HepG2 (cell line): ENCODE measurements around the gene SLC25A38. TPM values are rescaled to one million over a fixed set of nuclear protein-coding genes. Genes with fewer than 3 reads are reported as not detected.
A peak's percentile ranks its signal among the peaks of the same experiment; 100 is the strongest.

Experiments used
- ARHGAP35 ChIP-seq: sonication (generic); formaldehyde crosslinking; IDR thresholded peaks from 2 replicates; pipeline ENCODE4 v1.9.0; 2022; ENCODE audit warnings: mild to moderate bottlenecking, inconsistent platforms, moderate library complexity, missing genetic modification reagents, borderline replicate concordance
- BCL6 ChIP-seq: IDR thresholded peaks from 2 replicates; pipeline ENCODE4 v1.6.1; 2016; ENCODE audit warnings: missing genetic modification reagents, missing compliant biosample characterization
- ELF1 ChIP-seq: sonication (generic); formaldehyde crosslinking; IDR thresholded peaks from 2 replicates; pipeline ENCODE4 v1.4.0; 2020; ENCODE audit warnings: missing genetic modification reagents
- KAT7 ChIP-seq: IDR thresholded peaks from 2 replicates; pipeline ENCODE4 v1.6.1; 2018; ENCODE audit warnings: borderline replicate concordance, missing compliant biosample characterization
- NR2F1 ChIP-seq, 2 experiments: fragments of 450-650 bp in 1 of 2; formaldehyde crosslinking in 1 of 2; IDR thresholded peaks; 2 replicates each; pipeline versions ENCODE4 v1.5.0 to v1.6.1; 2016 to 2020; ENCODE audit warnings: mild to moderate bottlenecking in 1 of 2, missing compliant biosample characterization in 1 of 2, missing genetic modification reagents in 1 of 2, moderate library complexity in 1 of 2
- PTBP1 ChIP-seq: fragments of 200-400 bp; formaldehyde crosslinking; IDR thresholded peaks from 2 replicates; pipeline ENCODE4 v1.6.1; 2018; ENCODE audit warnings: low read length, low read depth; ENCODE audit not compliant: poor library complexity, severe bottlenecking
- RXRB ChIP-seq: IDR thresholded peaks from 2 replicates; pipeline ENCODE4 v1.6.1; 2016; ENCODE audit warnings: borderline replicate concordance, missing genetic modification reagents, missing compliant biosample characterization
- SMARCE1 ChIP-seq: fragments of 450-650 bp; IDR thresholded peaks from 2 replicates; pipeline ENCODE4 v1.6.1; 2017; ENCODE audit warnings: borderline replicate concordance
- SMYD3 ChIP-seq: sonication (generic); formaldehyde crosslinking; IDR thresholded peaks from 2 replicates; pipeline ENCODE4 v1.8.1; 2023; ENCODE audit warnings: mild to moderate bottlenecking, missing genetic modification reagents
- TARDBP ChIP-seq: sonication (generic); formaldehyde crosslinking; IDR thresholded peaks from 2 replicates; pipeline ENCODE4 v1.8.0; 2022; ENCODE audit warnings: mild to moderate bottlenecking, missing genetic modification reagents
- TCF7 ChIP-seq: sonication (generic); IDR thresholded peaks from 2 replicates; pipeline ENCODE4 v1.6.1; 2016; ENCODE audit warnings: antibody characterized with exemption, low read depth
- ZNF264 ChIP-seq: sonication (generic); formaldehyde crosslinking; IDR thresholded peaks from 2 replicates; pipeline ENCODE4 v1.4.0; 2020; ENCODE audit warnings: missing genetic modification reagents
- ZNF546 ChIP-seq: sonication (generic); formaldehyde crosslinking; conservative IDR thresholded peaks from 2 replicates; pipeline ENCODE4 v1.8.1; 2023; ENCODE audit warnings: mild to moderate bottlenecking, missing genetic modification reagents
- ZNF569 ChIP-seq: sonication (generic); formaldehyde crosslinking; IDR thresholded peaks from 2 replicates; pipeline ENCODE4 v1.5.0; 2020; ENCODE audit warnings: mild to moderate bottlenecking, missing genetic modification reagents, moderate library complexity, borderline replicate concordance
- ZNF605 ChIP-seq: sonication (generic); formaldehyde crosslinking; IDR thresholded peaks from 2 replicates; pipeline ENCODE4 v1.8.0; 2022; ENCODE audit warnings: mild to moderate bottlenecking, missing genetic modification reagents
- ZSCAN22 ChIP-seq: sonication (generic); formaldehyde crosslinking; IDR thresholded peaks from 2 replicates; pipeline ENCODE4 v1.4.0; 2020; ENCODE audit warnings: mild to moderate bottlenecking, missing genetic modification reagents
- polyA plus RNA-seq, 8 experiments: library from polyadenylated mRNA; depleted of rRNA in 3 of 8; stranded (reverse) in 7 of 8; unstranded in 1 of 8; fragments of >200 nt; fragmentation: Illumina TruSeq in 4 of 8; extraction: Trizol in 4 of 8; gene quantifications; 2 replicates each; pipeline versions ENCODE4 v1.2.1 to v1.2.3, GENCODE V29; 2011 to 2016; ENCODE audit warnings: low read depth in 4 of 8, missing spikeins in 1 of 8, mixed read lengths in 1 of 8; ENCODE audit not compliant: insufficient read depth in 1 of 8
- total RNA-seq, 5 experiments: library from RNA; depleted of rRNA; stranded (reverse); fragments of >200 nt; fragmentation: Illumina TruSeq; extraction: Trizol; gene quantifications; 2 replicates each; pipeline ENCODE4 v1.2.3, GENCODE V29; 2016; ENCODE audit warnings: low read depth in 1 of 5
- TF ChIP-seq, protein P1 (sequence below): sonication (generic); formaldehyde crosslinking; IDR thresholded peaks from 2 replicates; pipeline ENCODE4 v1.4.0; 2020; ENCODE audit warnings: missing genetic modification reagents
- TF ChIP-seq, protein P2 (sequence below): IDR thresholded peaks from 2 replicates; pipeline ENCODE4 v1.6.1; 2016; ENCODE audit warnings: low read depth, missing genetic modification reagents, missing compliant biosample characterization
- TF ChIP-seq, protein P3 (sequence below): sonication (generic); formaldehyde crosslinking; IDR thresholded peaks from 2 replicates; pipeline ENCODE4 v1.4.0; 2020; ENCODE audit warnings: mild to moderate bottlenecking, missing genetic modification reagents
- TF ChIP-seq, protein P4 (sequence below): sonication (generic); formaldehyde crosslinking; IDR thresholded peaks from 2 replicates; pipeline ENCODE4 v1.4.0; 2020; ENCODE audit warnings: missing genetic modification reagents, borderline replicate concordance

SLC25A38 gene
- total and polyA plus RNA-seq, 2 of the 13 experiments (the other 11 are each of a cell fraction or from before 2014, with no cell fraction given) = 32.5 to 35.4 TPM

DNA sequence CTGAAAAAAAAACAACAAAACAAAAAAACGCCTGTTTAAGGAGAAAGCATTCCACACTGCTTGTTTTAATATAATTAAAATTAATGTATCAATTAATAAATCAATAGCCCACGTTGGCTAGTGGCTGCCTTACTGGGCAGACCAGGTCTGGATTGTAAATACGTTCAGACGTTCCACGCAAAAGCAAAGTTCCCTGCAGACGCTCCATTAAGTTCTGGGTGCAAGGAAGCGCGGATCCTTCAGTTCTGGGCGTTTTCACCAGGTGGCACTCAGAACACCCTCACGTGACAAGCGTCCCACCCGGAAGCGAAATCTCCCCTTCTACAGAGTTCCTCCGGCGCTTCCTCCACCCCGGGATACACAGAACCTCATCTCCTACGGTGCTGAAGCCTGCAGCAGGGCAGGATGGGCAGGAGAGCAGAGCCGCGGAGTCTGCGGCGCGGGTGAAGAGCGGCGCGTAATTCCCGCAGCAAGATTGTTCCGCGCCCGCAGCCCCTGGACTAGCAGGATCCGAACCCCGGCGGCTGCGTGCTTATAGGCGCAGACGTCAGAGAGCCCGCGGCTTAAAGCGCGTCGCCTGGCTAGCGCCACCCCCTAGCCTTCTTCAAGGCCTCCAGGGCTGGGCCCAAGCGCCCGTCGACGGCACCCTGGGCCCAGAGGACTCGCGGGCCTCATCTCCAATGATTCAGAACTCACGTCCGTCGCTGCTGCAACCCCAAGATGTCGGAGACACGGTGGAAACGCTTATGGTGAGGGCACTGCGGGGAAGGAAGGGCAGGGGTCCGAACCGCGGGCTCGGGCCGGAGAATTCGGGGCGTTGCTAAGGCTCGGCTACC lies at the start of gene SLC25A38 (continued):
- TF ChIP-seq SMYD3 (CRISPR knock-in tag) (no peak), TCF7 (no peak), BCL6 (CRISPR knock-in tag) (no peak), SMARCE1 (no peak), NR2F1 (CRISPR knock-in tag; IDR thresholded peaks at IDR 0.05) (no peak), PTBP1 (peak; percentile 71), RXRB (CRISPR knock-in tag) (no peak), KAT7 (CRISPR knock-in tag) (no peak; the same call in 1 of the 2 replicates), ZNF264 (no peak), TARDBP (CRISPR knock-in tag) (no peak), ZSCAN22 (CRISPR knock-in tag) (0 out of 2 replicates have a peak, but pooled peaks have one; percentile 71), ZNF605 (CRISPR knock-in tag) (peak; percentile 72), ARHGAP35 (CRISPR knock-in tag) (no peak), ZNF546 (CRISPR knock-in tag) (peak; percentile 52; the same call in 1 of the 2 replicates), ZNF569 (CRISPR knock-in tag) (no peak), ELF1 (CRISPR knock-in tag) (peak; percentile 92)
- TF ChIP-seq, protein P1, sequence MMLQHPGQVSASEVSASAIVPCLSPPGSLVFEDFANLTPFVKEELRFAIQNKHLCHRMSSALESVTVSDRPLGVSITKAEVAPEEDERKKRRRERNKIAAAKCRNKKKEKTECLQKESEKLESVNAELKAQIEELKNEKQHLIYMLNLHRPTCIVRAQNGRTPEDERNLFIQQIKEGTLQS (CRISPR knock-in tag) = no peak
- TF ChIP-seq, protein P2, sequence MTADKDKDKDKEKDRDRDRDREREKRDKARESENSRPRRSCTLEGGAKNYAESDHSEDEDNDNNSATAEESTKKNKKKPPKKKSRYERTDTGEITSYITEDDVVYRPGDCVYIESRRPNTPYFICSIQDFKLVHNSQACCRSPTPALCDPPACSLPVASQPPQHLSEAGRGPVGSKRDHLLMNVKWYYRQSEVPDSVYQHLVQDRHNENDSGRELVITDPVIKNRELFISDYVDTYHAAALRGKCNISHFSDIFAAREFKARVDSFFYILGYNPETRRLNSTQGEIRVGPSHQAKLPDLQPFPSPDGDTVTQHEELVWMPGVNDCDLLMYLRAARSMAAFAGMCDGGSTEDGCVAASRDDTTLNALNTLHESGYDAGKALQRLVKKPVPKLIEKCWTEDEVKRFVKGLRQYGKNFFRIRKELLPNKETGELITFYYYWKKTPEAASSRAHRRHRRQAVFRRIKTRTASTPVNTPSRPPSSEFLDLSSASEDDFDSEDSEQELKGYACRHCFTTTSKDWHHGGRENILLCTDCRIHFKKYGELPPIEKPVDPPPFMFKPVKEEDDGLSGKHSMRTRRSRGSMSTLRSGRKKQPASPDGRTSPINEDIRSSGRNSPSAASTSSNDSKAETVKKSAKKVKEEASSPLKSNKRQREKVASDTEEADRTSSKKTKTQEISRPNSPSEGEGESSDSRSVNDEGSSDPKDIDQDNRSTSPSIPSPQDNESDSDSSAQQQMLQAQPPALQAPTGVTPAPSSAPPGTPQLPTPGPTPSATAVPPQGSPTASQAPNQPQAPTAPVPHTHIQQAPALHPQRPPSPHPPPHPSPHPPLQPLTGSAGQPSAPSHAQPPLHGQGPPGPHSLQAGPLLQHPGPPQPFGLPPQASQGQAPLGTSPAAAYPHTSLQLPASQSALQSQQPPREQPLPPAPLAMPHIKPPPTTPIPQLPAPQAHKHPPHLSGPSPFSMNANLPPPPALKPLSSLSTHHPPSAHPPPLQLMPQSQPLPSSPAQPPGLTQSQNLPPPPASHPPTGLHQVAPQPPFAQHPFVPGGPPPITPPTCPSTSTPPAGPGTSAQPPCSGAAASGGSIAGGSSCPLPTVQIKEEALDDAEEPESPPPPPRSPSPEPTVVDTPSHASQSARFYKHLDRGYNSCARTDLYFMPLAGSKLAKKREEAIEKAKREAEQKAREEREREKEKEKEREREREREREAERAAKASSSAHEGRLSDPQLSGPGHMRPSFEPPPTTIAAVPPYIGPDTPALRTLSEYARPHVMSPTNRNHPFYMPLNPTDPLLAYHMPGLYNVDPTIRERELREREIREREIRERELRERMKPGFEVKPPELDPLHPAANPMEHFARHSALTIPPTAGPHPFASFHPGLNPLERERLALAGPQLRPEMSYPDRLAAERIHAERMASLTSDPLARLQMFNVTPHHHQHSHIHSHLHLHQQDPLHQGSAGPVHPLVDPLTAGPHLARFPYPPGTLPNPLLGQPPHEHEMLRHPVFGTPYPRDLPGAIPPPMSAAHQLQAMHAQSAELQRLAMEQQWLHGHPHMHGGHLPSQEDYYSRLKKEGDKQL (CRISPR knock-in tag) = no peak
- TF ChIP-seq, protein P3, sequence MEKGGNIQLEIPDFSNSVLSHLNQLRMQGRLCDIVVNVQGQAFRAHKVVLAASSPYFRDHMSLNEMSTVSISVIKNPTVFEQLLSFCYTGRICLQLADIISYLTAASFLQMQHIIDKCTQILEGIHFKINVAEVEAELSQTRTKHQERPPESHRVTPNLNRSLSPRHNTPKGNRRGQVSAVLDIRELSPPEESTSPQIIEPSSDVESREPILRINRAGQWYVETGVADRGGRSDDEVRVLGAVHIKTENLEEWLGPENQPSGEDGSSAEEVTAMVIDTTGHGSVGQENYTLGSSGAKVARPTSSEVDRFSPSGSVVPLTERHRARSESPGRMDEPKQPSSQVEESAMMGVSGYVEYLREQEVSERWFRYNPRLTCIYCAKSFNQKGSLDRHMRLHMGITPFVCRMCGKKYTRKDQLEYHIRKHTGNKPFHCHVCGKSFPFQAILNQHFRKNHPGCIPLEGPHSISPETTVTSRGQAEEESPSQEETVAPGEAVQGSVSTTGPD = no peak
- TF ChIP-seq, protein P4, sequence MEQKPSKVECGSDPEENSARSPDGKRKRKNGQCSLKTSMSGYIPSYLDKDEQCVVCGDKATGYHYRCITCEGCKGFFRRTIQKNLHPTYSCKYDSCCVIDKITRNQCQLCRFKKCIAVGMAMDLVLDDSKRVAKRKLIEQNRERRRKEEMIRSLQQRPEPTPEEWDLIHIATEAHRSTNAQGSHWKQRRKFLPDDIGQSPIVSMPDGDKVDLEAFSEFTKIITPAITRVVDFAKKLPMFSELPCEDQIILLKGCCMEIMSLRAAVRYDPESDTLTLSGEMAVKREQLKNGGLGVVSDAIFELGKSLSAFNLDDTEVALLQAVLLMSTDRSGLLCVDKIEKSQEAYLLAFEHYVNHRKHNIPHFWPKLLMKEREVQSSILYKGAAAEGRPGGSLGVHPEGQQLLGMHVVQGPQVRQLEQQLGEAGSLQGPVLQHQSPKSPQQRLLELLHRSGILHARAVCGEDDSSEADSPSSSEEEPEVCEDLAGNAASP (CRISPR knock-in tag) = no peak
